Activated naive CD4-positive, alpha-beta T cell treated with anti-CD3 and anti-CD28 coated beads, Interleukin-2, amount 10 ng/mL, durations not matched to agents 7 days and 5 days (primary cell): ENCODE data around the gene PRDM11.

Experiments
- CTCF ChIA-PET: fragments of 350-600 bp; sonication (Branson Sonifier 250); formaldehyde crosslinking; loops from one replicate; lab custom pipeline; 2021; ENCODE audit warnings: antibody characterized with exemption; lab: Charles Lee
- DNase-seq: peaks from one replicate; pipeline ENCODE4 v3.0.0-alpha.2; 2020
- H3K27ac Mint-ChIP-seq: one replicate; pipeline ENCODE4 v1.8.0; 2021; ENCODE audit warnings: mild to moderate bottlenecking, moderate library complexity, mixed read lengths
- H3K27me3 Mint-ChIP-seq: one replicate; pipeline ENCODE4 v1.8.0; 2021; ENCODE audit warnings: mild to moderate bottlenecking, mixed read lengths
- H3K36me3 Mint-ChIP-seq: one replicate; pipeline ENCODE4 v1.8.0; 2021; ENCODE audit warnings: mixed read lengths
- H3K4me1 Mint-ChIP-seq: one replicate; pipeline ENCODE4 v1.8.0; 2021; ENCODE audit warnings: mixed read lengths
- H3K4me3 Mint-ChIP-seq: one replicate; pipeline ENCODE4 v1.8.0; 2021; ENCODE audit warnings: mild to moderate bottlenecking, moderate library complexity, mixed read lengths
- H3K9me3 Mint-ChIP-seq: one replicate; pipeline ENCODE4 v1.8.0; 2021; ENCODE audit warnings: mixed read lengths

PRDM11 gene

GRCh38 chr11:45180848-45181192, 34.4 kb downstream of the PRDM11 start:
- Mint-ChIP-seq H3K4me1 (peaks cover 3% of the 10 kb centered on the region), H3K27ac (no peak overlapping the region), H3K4me3 (no peak overlapping the region), H3K36me3 (no peaks in the 10 kb centered on the region), H3K27me3 (peaks cover 42% of the 10 kb centered on the region), H3K9me3 (no peaks in the 10 kb centered on the region)
- CTCF ChIA-PET = no interaction called here
- DNase-seq = peak; percentile 36

- Mint-ChIP-seq H3K4me1 (peaks cover 3% of the 10 kb centered on the region), H3K27me3 (peaks cover 42% of the 10 kb centered on the region), H3K9me3 (no peaks in the 10 kb centered on the region), H3K4me3 (no peak overlapping the region), H3K27ac (no peak overlapping the region), H3K36me3 (no peaks in the 10 kb centered on the region)
- no peak for DNase-seq
- CTCF ChIA-PET = no interaction called here
Observed at GRCh38 chr11:45181193-45181888, 34.9 kb downstream of the PRDM11 start.

GRCh38 chr11:45181889-45182550, 35.6 kb downstream of the PRDM11 start:
- DNase-seq = no peak
- no peaks in the 10 kb centered on the region for H3K36me3 Mint-ChIP-seq
- H3K9me3 Mint-ChIP-seq = no peaks in the 10 kb centered on the region
- H3K27ac Mint-ChIP-seq = no peak overlapping the region
- H3K4me1 Mint-ChIP-seq = peaks cover 3% of the 10 kb centered on the region
- CTCF ChIA-PET = interaction anchor here (0.9 to 1.3 kb wide), 3 partner anchors 11 to 52 kb away, joined by 3 to 4 read pairs (median 3); no protein-coding TSS in a partner anchor
- H3K4me3 Mint-ChIP-seq = no peak overlapping the region
- peaks cover 41% of the 10 kb centered on the region for H3K27me3 Mint-ChIP-seq

GRCh38 chr11:45182902-45183301, 36.5 kb downstream of the PRDM11 start:
- Mint-ChIP-seq H3K27ac (no peak overlapping the region), H3K9me3 (no peaks in the 10 kb centered on the region), H3K4me3 (no peak overlapping the region), H3K4me1 (peaks cover 3% of the 10 kb centered on the region), H3K36me3 (no peaks in the 10 kb centered on the region), H3K27me3 (peaks cover 37% of the 10 kb centered on the region)
- CTCF ChIA-PET = interaction anchor here (0.9 to 1.3 kb wide), 3 partner anchors 10 to 51 kb away, joined by 3 to 4 read pairs (median 3); no protein-coding TSS in a partner anchor
- no peak for DNase-seq

GRCh38 chr11:45184640-45185039, 38.2 kb downstream of the PRDM11 start:
- Mint-ChIP-seq H3K9me3 (no peaks in the 10 kb centered on the region), H3K27ac (no peak overlapping the region), H3K4me1 (peaks cover 3% of the 10 kb centered on the region), H3K4me3 (no peak overlapping the region), H3K36me3 (no peaks in the 10 kb centered on the region), H3K27me3 (peaks cover 19% of the 10 kb centered on the region)
- DNase-seq = no peak
- CTCF ChIA-PET = no interaction called here

- no peak for DNase-seq
- CTCF ChIA-PET = no interaction called here
- no peaks in the 10 kb centered on the region for H3K9me3 Mint-ChIP-seq
- H3K4me3 Mint-ChIP-seq = no peak overlapping the region
- no peaks in the 10 kb centered on the region for H3K36me3 Mint-ChIP-seq
- no peak overlapping the region for H3K27ac Mint-ChIP-seq
- peaks cover 14% of the 10 kb centered on the region for H3K27me3 Mint-ChIP-seq
- H3K4me1 Mint-ChIP-seq = no peaks in the 10 kb centered on the region
Observed at GRCh38 chr11:45185228-45185729, 38.8 kb downstream of the PRDM11 start.

GRCh38 chr11:45187375-45187774, 40.9 kb downstream of the PRDM11 start:
- Mint-ChIP-seq H3K36me3 (no peaks in the 10 kb centered on the region), H3K27me3 (no peaks in the 10 kb centered on the region), H3K4me3 (no peak overlapping the region), H3K9me3 (no peaks in the 10 kb centered on the region), H3K27ac (no peak overlapping the region), H3K4me1 (no peaks in the 10 kb centered on the region)
- CTCF ChIA-PET = no interaction called here
- DNase-seq = no peak

- CTCF ChIA-PET = no interaction called here
- no peak for DNase-seq
- no peaks in the 10 kb centered on the region for H3K9me3 Mint-ChIP-seq
- H3K4me3 Mint-ChIP-seq = no peak overlapping the region
- no peaks in the 10 kb centered on the region for H3K36me3 Mint-ChIP-seq
- no peak overlapping the region for H3K27ac Mint-ChIP-seq
- H3K4me1 Mint-ChIP-seq = no peaks in the 10 kb centered on the region
- no peaks in the 10 kb centered on the region for H3K27me3 Mint-ChIP-seq
Observed at GRCh38 chr11:45188127-45188526, 41.7 kb downstream of the PRDM11 start.

- no peaks in the 10 kb centered on the region for H3K36me3 Mint-ChIP-seq
- H3K27ac Mint-ChIP-seq = no peak overlapping the region
- CTCF ChIA-PET = no interaction called here
- H3K9me3 Mint-ChIP-seq = no peaks in the 10 kb centered on the region
- no peak for DNase-seq
- no peaks in the 10 kb centered on the region for H3K27me3 Mint-ChIP-seq
- H3K4me3 Mint-ChIP-seq = no peak overlapping the region
- no peaks in the 10 kb centered on the region for H3K4me1 Mint-ChIP-seq
Observed at GRCh38 chr11:45189230-45189629, 42.8 kb downstream of the PRDM11 start.

GRCh38 chr11:45193695-45194094, 47.3 kb downstream of the PRDM11 start:
- Mint-ChIP-seq H3K27me3 (no peaks in the 10 kb centered on the region), H3K36me3 (no peaks in the 10 kb centered on the region), H3K27ac (no peak overlapping the region), H3K4me1 (no peaks in the 10 kb centered on the region), H3K9me3 (no peaks in the 10 kb centered on the region), H3K4me3 (no peak overlapping the region)
- no peak for DNase-seq
- CTCF ChIA-PET = no interaction called here

- CTCF ChIA-PET = interaction anchor here (0.8 kb wide), 1 partner anchor 24 kb away, joined by 3 read pairs; no protein-coding TSS in a partner anchor
- no peaks in the 10 kb centered on the region for H3K36me3 Mint-ChIP-seq
Observed at GRCh38 chr11:45204761-45205160, 58.3 kb downstream of the PRDM11 start.

GRCh38 chr11:45205978-45206377, 59.5 kb downstream of the PRDM11 start:
- no peak overlapping the region for H3K4me3 Mint-ChIP-seq
- H3K4me1 Mint-ChIP-seq = no peaks in the 10 kb centered on the region
- no peaks in the 10 kb centered on the region for H3K27me3 Mint-ChIP-seq
- DNase-seq = no peak
- no peak overlapping the region for H3K27ac Mint-ChIP-seq
- no peaks in the 10 kb centered on the region for H3K36me3 Mint-ChIP-seq
- CTCF ChIA-PET = no interaction called here
- H3K9me3 Mint-ChIP-seq = no peaks in the 10 kb centered on the region

More at GRCh38 chr11:45204761-45205160, 58.3 kb downstream of the PRDM11 start:
- H3K4me3 Mint-ChIP-seq = no peak overlapping the region
- no peaks in the 10 kb centered on the region for H3K27me3 Mint-ChIP-seq
- no peaks in the 10 kb centered on the region for H3K4me1 Mint-ChIP-seq
- H3K9me3 Mint-ChIP-seq = no peaks in the 10 kb centered on the region
- no peak for DNase-seq
- no peak overlapping the region for H3K27ac Mint-ChIP-seq

- CTCF ChIA-PET = interaction anchor here (1.1 kb wide), 1 partner anchor 58 kb away, joined by 3 read pairs; no protein-coding TSS in a partner anchor
- Mint-ChIP-seq H3K4me3 (no peak overlapping the region), H3K4me1 (no peaks in the 10 kb centered on the region), H3K27me3 (no peaks in the 10 kb centered on the region), H3K27ac (no peak overlapping the region), H3K9me3 (no peaks in the 10 kb centered on the region), H3K36me3 (no peaks in the 10 kb centered on the region)
- no peak for DNase-seq
Observed at GRCh38 chr11:45208135-45208534, 61.7 kb downstream of the PRDM11 start.

GRCh38 chr11:45209000-45209879, 62.8 kb downstream of the PRDM11 start:
- no peak for DNase-seq

More at GRCh38 chr11:45209000-45209879, 62.8 kb downstream of the PRDM11 start:
- no peaks in the 10 kb centered on the region for H3K9me3 Mint-ChIP-seq
- no peak overlapping the region for H3K4me3 Mint-ChIP-seq
- H3K27ac Mint-ChIP-seq = no peak overlapping the region
- no peaks in the 10 kb centered on the region for H3K27me3 Mint-ChIP-seq
- CTCF ChIA-PET = interaction anchor here (1.1 kb wide), 1 partner anchor 59 kb away, joined by 3 read pairs; no protein-coding TSS in a partner anchor
- no peaks in the 10 kb centered on the region for H3K36me3 Mint-ChIP-seq
- H3K4me1 Mint-ChIP-seq = no peaks in the 10 kb centered on the region
